MM.1S (cell line): ENCODE data around the gene ASNS.
"Not testable (repeated sequence)": the region's sequence is repeated elsewhere in the genome, so short reads cannot be mapped to it uniquely, and the experiment has no call there.

Experiments
- DNase-seq: peaks from one replicate; pipeline ENCODE4 v3.0.0-alpha.2; 2015
- H2AFZ ChIP-seq: fragments of 300-600 bp; sonication (generic); 2 replicates; pipeline ENCODE4 v1.6.0; 2016; ENCODE audit warnings: antibody characterized with exemption, low read length
- H3F3A ChIP-seq: fragments of 300-600 bp; sonication (generic); 2 replicates; pipeline ENCODE4 v1.6.1; 2016; ENCODE audit warnings: mild to moderate bottlenecking, antibody characterized with exemption, low read length, moderate library complexity, mixed read lengths; ENCODE audit not compliant: insufficient read depth
- H3K27ac ChIP-seq: fragments of 300-600 bp; sonication (generic); 2 replicates; pipeline ENCODE4 v1.5.1; 2016; ENCODE audit warnings: mild to moderate bottlenecking, low read length
- H3K27me3 ChIP-seq: fragments of 300-600 bp; sonication (generic); replicated peaks from 2 replicates; pipeline ENCODE4 v1.6.0; 2016; ENCODE audit warnings: low read length; ENCODE audit not compliant: insufficient read depth
- H3K36me3 ChIP-seq: fragments of 300-600 bp; sonication (generic); replicated peaks from 2 replicates; pipeline ENCODE4 v1.6.1; 2016; ENCODE audit warnings: mild to moderate bottlenecking, low read length, mixed read lengths; ENCODE audit not compliant: insufficient read depth
- H3K4me1 ChIP-seq: fragments of 300-600 bp; sonication (generic); 2 replicates; pipeline ENCODE4 v1.6.1; 2016; ENCODE audit warnings: low read length, mixed read lengths
- H3K4me2 ChIP-seq: fragments of 300-600 bp; sonication (generic); 2 replicates; pipeline ENCODE4 v1.6.0; 2016; ENCODE audit warnings: low read depth, low read length
- H3K4me3 ChIP-seq: fragments of 300-600 bp; sonication (generic); 2 replicates; pipeline ENCODE4 v1.5.1; 2016; ENCODE audit warnings: low read length, mixed read lengths
- H3K79me2 ChIP-seq: fragments of 300-600 bp; sonication (generic); 2 replicates; pipeline ENCODE4 v1.6.1; 2016; ENCODE audit warnings: mixed run types, low read length, mixed read lengths
- H3K9ac ChIP-seq: fragments of 300-600 bp; sonication (generic); 2 replicates; pipeline ENCODE4 v1.6.1; 2016; ENCODE audit warnings: low read length, mixed read lengths
- H3K9me2 ChIP-seq: fragments of 300-600 bp; sonication (generic); replicated peaks from 2 replicates; pipeline ENCODE4 v1.6.1; 2016; ENCODE audit warnings: mild to moderate bottlenecking, low read length, mixed read lengths; ENCODE audit not compliant: insufficient read depth
- H3K9me3 ChIP-seq: fragments of 300-600 bp; sonication (generic); replicated peaks from 2 replicates; pipeline ENCODE4 v1.6.1; 2016; ENCODE audit warnings: mild to moderate bottlenecking, low read length, mixed read lengths; ENCODE audit not compliant: insufficient read depth
- H4K20me1 ChIP-seq: fragments of 300-600 bp; sonication (generic); 2 replicates; pipeline ENCODE4 v1.6.1; 2016; ENCODE audit warnings: mild to moderate bottlenecking, low read length, moderate library complexity, mixed read lengths; ENCODE audit not compliant: insufficient read depth
- CTCF ChIP-seq: fragments of 300-600 bp; sonication (generic); IDR thresholded peaks from 2 replicates; pipeline ENCODE4 v1.5.1; 2016; ENCODE audit warnings: antibody characterized with exemption, low read length, mixed read lengths
- EZH2 ChIP-seq: fragments of 300-600 bp; sonication (generic); optimal IDR thresholded peaks from 2 replicates; pipeline ENCODE3; 2017; ENCODE audit warnings: low read depth, mild to moderate bottlenecking, antibody characterized with exemption, low read length, mixed read lengths
- EZH2phosphoT487 ChIP-seq: fragments of 300-600 bp; sonication (generic); IDR thresholded peaks from 2 replicates; pipeline ENCODE4 v1.6.1; 2018; ENCODE audit warnings: antibody characterized with exemption, low read length

Gene ASNS

DNA sequence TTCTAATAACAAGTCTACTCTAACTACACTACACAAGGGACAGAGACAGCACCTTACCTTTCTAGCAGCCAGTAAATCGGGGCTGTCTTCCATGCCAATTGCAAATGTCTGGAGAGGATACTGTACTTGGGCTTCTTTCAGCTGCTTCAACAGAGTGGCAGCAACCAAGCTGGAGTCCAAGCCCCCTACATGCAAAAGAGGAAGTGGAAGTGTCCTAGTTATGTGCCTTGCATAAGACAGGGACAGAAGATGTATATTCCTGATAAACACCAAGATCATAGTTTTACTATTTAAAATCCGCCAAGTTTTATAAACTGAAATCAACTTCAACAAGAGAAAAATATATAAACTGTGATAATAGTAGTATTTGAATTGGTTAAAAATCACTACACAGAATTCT, 14.0 kb downstream of the ASNS start:
- TF ChIP-seq EZH2phosphoT487 (no peak), EZH2 (no peak), CTCF (no peak)
- Histone ChIP-seq H3K4me2 (no peak overlapping the region), H4K20me1 (no peaks in the 10 kb centered on the region), H2AFZ (no peak overlapping the region), H3K27ac (no peak overlapping the region), H3K4me1 (no peaks in the 10 kb centered on the region), H3K36me3 (no peaks in the 10 kb centered on the region), H3K79me2 (no peaks in the 10 kb centered on the region), H3K9ac (no peak overlapping the region), H3K27me3 (no peaks in the 10 kb centered on the region), H3K4me3 (no peak overlapping the region), H3K9me3 (no peaks in the 10 kb centered on the region), H3F3A (no peaks in the 10 kb centered on the region), H3K9me2 (no peaks in the 10 kb centered on the region)
- DNase-seq: no peak

DNA sequence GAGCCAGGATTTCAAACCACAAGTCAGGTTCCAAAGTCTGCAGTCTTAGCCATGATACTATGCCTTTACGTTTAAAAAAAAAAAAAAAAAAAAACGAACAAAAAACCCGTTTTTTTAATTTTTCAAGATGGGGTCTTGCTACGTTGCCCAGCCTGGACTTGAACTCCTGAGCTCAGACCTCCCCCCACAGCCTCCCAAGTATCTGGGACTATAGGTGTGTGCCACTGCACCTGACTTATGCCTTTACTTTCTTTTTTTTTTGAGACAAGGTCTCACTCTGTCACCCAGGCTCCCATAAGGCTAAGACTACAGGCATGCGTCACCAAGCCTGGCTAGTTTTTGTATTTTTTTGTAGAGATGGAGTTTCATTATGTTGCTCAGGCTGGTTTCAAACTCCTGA, 14.7 kb downstream of the ASNS start:
- Histone ChIP-seq H3F3A (no peaks in the 10 kb centered on the region), H2AFZ (no peak overlapping the region), H3K36me3 (no peaks in the 10 kb centered on the region; the same call in 1 of the 2 replicates), H3K4me3 (no peak overlapping the region), H3K4me1 (no peaks in the 10 kb centered on the region), H4K20me1 (no peaks in the 10 kb centered on the region), H3K27ac (no peak overlapping the region), H3K4me2 (no peak overlapping the region), H3K9me2 (no peaks in the 10 kb centered on the region), H3K27me3 (no peaks in the 10 kb centered on the region), H3K9ac (no peak overlapping the region), H3K9me3 (no peaks in the 10 kb centered on the region), H3K79me2 (no peaks in the 10 kb centered on the region)
- no peak for TF ChIP-seq EZH2phosphoT487
- no peak for DNase-seq

GRCh38 chr7:97851683-97852082, 20.5 kb downstream of the ASNS start:
- TF ChIP-seq EZH2phosphoT487 (no peak), EZH2 (no peak), CTCF (no peak)
- H3F3A ChIP-seq: no peaks in the 10 kb centered on the region
- no peak for DNase-seq
- no peak overlapping the region for H3K9ac ChIP-seq
- H3K9me3 ChIP-seq: no peaks in the 10 kb centered on the region
- H4K20me1 ChIP-seq: no peaks in the 10 kb centered on the region
- H3K27me3 ChIP-seq: no peaks in the 10 kb centered on the region
- H3K79me2 ChIP-seq: no peaks in the 10 kb centered on the region
- H3K4me2 ChIP-seq: no peak overlapping the region
- no peak overlapping the region for H3K27ac ChIP-seq
- H3K4me3 ChIP-seq: no peak overlapping the region
- no peaks in the 10 kb centered on the region for H3K4me1 ChIP-seq
- no peak overlapping the region for H2AFZ ChIP-seq
- no peaks in the 10 kb centered on the region; the same call in 1 of the 2 replicates for H3K36me3 ChIP-seq
- no peaks in the 10 kb centered on the region for H3K9me2 ChIP-seq

DNA sequence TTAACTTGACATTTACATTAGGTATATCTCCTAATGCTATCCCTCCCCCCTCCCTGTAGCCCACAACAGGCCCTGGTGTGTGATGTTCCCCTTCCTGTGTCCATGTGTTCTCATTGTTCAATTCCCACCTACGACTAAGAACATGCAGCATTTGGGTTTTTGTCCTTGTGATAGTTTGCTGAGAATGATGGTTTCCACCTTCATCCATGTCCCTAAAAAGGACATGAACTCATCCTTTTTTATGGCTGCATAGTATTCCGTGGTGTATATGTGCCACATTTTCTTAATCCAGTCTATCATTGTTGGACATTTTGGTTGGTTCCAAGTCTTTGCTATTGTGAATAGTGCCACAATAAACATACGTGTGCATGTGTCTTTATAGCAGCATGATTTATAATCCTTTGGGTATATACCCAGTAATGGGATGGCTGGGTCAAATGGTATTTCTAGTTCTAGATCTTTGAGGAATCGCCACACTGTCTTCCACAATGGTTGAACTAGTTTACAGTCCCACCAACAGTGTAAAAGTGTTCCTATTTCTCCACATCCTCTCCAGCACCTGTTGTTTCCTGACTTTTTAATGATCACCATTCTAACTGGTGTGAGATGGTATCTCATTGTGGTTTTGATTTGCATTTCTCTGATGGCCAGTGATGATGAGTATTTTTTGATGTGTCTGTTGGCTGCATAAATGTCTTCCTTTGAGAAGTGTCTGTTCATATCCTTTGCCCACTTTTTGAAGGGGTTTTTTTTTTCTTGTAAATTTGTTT, 21.8 kb downstream of the ASNS start:
- not testable (repeated sequence) for H4K20me1 ChIP-seq, H2AFZ ChIP-seq

More for the DNA sequence above, 21.8 kb downstream of the ASNS start:
- H3K36me3 ChIP-seq, H3K9ac ChIP-seq, H3K79me2 ChIP-seq, H3K9me2 ChIP-seq, H3F3A ChIP-seq, DNase-seq, H3K9me3 ChIP-seq, H3K27me3 ChIP-seq, H3K4me2 ChIP-seq, H3K4me3 ChIP-seq, H3K4me1 ChIP-seq, H3K27ac ChIP-seq: not testable (repeated sequence)
